Hematopoietic multipotent progenitor cell treated with erythropoietin and hydrocortisone succinate and interleukin-3 and kit ligand, for 4 days (in vitro differentiated cells): ENCODE data around the gene CCDC197.

Experiments
- DNase-seq: peaks from one replicate; pipeline ENCODE4 v3.0.0-alpha.2; 2015

CCDC197 gene

DNA sequence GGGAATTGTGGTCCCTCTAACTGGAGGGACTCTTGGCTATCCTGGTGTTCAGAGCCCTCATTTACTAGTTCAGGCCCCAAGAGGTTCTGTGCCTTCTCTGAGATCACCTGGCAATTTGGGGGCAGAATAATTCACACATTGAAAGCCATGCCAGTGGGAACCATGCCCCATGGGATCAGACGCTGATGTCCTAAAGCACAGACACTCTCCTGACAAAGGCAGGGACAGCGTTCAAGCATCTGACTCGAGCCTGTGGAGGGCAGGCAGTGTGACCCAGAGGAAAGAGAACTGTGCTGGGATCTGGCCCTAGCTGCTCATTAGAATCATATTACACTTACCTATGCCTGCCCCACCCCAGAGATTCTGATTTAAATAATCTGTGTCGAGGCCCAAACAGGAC lies 18.4 kb upstream of the CCDC197 start:
- DNase-seq, result no peak

DNA sequence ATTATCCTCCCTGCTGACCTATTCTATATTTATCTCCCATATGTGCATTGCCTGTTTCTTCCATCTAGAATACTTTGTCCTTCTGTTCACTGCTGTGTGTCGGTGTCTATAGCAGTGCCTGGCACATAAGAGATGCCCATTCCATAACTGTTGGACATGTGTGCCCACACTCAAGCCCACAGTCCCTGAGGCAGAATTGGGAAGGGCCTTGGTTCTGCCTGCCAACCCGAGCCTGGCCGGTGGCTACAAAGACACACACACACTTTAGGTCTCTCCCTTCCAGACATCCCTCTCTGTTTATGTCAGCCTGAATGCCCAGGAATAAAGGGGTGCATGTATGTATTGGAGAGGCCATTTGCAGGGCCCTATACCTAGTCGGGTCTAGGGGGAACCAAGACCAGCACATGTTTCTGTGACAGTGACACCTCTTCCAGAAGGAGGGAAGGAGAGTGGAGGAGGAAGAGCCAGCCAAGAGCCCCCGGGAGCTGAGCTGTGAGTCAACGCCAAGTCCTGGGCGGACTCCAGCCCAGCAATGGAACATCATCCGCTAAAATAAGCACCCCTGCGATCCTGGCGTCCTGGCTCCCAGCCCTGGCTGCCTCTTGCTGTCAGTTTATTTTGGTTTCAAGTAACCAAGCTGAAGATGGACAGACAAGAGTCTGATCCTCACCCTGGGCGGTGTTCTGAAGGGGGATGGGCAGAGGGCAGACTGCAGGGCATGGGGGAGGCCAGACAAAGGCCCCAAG lies 16.5 kb upstream of the CCDC197 start:
- DNase-seq, result no peak

DNA sequence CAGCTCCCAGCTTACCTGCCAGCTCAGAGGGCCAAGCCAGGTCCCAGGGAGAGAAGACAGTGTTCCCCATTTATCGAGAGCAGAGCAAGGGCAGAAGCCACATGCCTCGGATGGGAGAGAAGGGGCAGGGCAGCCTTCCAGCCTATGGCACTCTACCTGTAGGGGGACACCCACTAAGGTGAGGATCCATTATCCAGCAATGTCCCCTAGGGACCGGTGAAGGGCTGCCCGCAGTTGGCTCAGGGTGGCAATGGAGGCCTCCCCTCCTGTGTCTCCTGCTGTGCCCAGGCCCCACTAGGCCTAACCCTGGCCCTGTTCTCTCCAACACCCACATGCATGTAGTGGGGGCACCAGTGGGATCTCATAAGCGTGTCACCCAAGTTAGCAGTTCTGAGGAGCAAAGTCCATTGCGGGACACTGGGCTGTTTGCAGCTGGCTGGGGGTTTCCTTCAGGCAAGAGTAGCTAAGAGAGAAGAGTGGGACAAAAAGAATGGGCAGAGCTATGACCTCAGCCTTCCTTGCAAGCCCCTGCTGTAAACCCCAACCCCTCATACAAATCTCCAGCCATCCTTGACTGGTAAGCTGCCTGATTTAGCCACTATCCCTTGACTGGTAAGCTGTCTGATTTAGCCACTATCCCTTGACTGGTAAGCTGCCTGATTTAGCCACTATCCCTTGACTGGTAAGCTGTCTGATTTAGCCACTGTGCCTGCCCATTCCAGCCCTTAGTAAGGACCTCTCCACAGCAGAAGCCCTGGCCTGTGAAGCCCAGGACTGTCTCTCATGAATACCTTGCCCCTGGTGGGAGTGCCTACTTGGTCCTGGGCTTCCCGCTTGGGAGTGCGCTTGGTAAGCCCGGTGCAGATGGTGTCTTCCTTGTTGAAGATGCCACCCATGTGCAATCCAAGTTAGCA lies 15.5 kb upstream of the CCDC197 start:
- DNase-seq, result no peak

DNA sequence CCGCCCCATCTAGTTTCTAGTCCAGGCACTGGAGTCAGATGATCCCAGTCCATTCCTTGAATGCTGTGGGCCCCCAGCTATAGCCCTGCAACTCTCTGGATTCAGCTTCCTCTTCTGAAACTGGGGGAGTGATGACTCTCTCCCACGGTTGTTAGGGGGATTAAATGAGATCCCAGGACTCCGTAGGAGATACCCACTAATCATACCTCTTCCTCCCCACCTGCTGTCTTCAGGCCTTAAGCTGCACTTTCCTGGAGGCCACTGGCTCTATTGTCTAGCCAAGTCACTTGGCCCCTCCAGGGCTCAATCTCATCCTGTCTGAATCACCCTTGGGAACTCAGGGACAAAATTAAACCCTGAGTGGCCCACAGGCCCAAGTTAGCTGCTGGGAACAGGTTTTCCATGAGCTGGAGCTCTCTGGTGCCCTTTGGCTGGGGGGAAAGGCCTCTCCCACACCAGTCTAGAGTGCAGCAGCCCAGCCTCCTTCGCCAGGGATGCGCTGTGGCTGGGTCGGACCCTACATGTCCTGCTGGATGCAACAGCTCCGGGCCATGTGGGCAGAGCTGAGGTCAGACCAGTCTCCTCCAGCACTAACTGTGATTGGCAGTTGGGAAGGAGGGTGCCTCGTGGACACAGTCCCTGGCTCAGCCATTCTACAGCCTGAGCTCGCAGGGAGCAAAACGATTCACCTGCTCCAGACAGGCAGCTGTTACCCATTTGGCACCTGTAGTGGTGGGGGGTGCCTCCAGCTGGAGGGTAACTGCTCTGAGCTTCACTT lies 14.7 kb upstream of the CCDC197 start:
- no peak for DNase-seq

DNA sequence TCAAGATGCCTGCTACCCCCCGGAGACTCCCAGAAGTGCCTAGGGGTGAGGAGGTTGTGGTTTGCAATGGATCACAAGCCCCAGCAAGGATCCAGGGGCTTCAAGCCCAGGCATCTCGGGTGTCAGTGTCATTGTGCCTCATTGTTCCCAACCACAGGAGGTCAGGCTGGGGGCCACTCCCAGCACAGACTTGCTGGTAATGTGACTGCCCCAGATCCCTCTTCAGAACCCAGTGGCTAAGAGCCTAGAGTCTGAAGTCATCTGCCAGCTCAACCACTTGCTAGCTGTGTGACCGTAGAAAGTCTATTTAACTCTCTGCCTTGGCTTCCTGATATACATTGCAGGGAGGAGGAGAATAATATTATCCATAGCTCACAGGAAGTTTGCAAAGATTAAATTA lies 13.0 kb upstream of the CCDC197 start:
- DNase-seq, result no peak

DNA sequence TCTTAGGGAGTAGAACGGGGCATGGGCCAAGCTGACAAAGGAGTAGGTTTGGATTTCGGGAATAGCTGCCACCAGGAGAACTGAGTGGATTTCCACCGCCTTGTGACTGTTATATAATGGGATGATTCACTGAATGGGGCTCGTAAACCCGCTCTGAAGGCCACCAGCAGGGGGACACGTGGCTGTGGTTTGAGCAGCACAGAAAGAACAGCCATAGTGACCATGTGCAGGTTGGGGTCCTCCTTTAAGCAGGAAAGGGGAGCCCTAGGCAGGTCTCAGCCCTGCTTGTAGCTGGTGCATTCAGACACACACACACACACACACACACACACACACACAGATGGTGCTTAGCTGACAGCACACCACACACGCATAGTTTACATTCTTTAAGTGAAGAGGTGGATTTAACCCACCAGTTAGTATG lies 12.1 kb upstream of the CCDC197 start:
- DNase-seq, result peak; percentile 52

DNA sequence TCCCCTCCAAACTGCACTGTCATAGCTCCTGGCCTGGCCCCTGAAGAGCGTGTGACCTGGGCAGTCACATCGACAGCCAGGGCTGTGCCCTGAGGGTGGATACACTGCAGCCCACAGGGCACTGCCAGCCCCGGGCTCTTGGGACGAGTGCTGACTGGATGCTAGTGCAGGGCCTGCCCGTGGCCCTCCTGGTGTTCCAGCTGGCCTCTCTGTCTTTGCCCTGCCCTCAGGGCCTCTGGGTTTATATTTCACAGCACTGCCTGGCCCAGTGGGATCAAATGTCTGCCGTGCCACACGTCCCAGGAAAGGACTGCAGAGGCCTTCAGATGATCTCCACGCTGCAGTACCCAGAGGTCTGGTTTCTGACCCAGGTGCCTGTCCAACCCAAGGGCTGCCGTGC lies 10.1 kb upstream of the CCDC197 start:
- DNase-seq, result no peak

DNA sequence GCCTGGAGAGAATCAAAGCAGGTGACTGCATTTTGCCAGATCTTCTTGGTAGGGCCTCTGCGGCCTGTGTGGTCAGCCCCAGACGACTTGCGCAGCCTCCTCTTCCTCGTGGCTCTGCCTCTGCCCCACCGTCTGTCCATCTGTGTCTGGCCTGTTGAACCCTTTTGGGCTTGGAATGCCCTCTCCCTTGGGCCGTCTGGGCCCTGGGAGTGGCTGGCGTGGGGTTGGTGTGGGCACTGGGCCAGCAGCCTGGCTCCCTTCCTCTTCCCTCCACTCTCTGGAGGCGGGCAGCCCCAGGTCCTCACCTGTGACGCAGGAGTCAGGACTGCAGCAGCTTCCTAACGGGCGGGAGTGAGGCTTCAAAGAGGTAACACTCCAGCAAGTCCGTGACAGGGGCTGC lies 9.7 kb upstream of the CCDC197 start:
- no peak for DNase-seq

DNA sequence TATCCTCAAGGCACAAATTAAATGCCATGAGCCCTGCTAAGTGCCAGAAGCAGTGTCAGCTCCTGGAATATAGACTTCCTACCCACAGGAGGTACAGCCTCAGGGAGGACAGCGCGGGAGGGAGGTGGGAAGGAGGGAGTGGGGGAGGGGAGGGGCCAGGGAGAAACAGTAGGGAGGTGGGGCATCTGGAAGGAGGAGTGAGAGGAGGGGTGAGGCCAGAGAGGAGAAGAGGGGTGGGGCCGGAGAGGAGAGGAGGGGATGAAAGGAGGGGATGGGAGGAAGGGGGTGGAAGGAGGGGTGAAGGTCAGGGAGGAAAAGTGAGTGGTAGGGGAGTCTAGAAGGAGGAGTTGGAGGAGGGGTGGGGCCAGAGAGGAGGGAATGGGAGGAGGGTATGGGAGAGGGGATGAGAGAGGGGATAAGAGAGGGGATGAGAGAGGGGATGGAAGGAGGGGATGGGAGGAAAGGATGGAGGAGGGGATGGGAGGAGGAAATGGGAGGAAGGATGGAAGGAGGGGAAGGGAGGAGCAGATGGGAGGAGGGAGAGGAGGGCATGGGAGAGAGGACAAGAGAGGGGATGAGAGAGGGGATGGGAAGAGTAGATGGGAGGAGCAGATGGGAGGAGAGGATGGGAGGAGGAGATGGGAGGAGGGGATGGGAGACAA lies 9.2 kb upstream of the CCDC197 start:
- DNase-seq, result no peak

DNA sequence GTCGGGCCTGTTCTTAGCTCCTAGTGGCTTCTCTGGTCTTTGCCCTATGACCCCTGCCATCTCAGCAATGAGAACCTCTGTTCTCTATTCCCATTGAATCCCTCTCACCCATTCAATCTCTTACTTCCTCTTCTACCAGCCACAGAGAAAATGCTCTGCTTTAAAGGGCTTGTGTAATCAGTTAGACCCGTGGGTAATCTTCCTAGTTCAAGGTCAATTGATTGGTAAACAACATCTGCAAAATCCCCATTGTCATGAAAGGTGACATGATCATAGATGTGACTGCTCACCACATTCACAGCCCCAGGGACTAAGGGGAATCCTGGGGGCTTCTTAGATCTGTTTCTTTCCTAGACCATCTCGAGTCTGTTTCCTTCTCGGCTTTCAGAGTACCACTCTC lies 7.2 kb upstream of the CCDC197 start:
- peak; percentile 16 for DNase-seq

DNA sequence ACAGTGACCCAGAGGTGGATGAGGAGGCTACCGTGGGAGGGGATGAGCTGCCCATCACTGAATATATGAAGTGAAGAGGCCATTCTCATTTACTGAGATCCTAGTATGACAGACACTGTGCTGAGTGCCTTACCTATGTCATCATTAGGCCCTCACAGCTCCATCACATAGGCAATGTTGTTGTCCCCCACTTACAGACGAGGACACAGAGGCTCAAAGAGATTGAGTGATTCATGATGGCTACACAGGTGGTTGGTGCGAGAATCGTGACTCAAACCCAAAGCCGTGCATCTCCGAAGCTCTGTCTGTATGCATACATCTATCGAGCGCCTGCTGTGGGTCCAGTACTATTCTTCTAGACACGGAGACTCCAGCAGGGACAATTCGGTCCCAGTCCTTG lies 5.9 kb upstream of the CCDC197 start:
- no peak for DNase-seq

DNA sequence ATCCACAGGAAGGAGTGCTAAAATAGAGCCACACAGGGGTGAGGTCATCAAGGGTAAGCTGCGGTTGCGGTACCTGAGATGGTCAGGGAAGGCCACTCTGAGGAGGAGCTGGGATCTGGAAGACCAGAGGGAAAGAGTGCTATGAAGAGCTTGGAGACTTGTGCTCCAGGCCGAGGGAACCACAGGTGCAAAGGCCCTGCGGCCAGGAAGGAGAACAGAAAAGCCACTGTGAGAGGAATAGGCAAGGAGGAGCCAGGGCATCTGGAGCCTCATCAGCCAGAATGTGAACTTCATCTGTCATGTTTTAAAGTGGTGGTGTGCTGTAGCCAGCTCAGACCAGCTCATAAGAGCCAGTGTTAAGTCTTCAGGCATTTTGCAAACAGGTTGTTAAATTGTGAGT lies 5.5 kb upstream of the CCDC197 start:
- no peak for DNase-seq

DNA sequence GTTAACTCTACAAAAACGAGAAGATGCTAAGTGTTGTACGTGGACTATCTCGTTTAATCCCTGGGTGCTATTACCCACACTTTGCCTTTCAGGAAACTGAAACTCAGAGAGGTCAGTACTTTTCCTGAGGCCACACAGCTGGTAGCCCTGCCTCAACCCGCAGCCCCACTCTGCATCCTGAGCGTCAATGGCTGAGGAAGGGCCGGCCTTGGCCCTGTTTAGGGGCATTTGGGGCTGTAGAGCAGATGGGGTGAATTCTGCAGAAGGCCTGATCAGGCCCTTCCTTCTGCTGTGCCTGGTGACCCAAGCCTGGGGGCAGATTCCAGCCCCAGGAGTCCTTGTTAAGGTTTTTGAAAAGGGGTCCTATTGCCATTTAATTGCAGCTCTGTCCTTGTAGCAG lies 3.7 kb upstream of the CCDC197 start:
- no peak for DNase-seq

DNA sequence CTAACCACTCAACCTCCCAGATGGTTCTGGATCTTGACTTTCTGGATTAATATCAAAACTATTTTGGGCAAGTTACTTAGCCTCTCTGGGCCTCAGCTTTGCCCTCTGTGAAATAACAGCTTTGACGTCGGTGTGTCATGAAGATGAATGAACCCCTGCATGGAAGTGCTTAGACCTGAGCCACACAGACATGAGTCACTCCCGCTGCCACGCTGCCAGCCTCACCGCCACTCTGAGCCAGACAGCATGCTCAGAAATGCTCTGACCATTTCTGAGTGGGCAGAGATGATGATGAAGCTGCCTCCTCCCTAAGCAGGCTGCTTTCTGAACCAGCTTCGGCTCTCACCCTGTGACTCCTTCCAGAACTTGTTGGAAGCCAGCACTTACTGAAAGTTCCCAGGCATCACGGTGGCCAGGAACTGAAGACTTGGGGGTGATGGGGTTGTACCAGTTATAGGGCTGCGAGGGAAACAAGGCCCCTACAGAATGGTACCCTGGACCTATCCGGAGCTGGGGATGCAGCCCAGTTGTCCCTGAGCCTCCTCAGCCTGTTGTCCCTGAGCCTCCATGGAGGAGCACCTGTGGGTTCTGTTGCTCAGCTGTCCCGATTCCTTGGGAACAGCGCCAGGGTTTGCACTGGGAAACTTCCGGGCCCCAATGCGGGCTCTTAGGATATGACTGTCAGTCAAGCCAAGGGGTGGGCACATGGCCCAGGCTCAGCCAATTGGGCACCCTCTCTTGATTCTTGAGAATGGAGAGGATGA lies 2.0 kb upstream of the CCDC197 start:
- no peak for DNase-seq

DNA sequence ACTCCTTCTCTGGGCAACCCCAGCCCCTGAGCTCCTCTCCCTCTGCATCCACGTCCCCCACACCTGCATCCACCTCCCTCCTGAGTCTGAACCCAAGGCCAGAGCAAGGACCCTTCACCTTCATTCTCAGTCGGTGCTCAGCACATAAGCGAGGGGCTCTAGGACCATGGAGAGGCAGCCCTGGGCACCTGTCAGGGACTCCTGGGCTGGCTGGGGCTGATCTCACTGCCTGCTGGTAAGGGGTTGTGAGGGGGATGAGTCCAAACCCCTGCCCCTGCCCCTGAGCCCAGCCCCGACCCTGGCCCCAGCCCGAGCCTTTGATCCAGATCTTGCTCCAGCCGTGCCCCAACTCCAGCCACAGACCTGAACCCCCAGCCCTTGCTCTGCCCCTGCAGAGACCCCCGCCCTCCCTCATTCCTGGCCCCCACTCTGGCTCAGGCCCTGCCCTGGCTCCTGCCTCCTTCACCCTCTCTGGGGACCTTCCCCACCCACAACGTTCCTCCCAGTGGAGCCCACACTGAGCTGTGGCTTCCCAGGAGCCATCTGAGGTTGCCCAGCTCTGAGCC lies 888 bp upstream of the CCDC197 start:
- no peak for DNase-seq

DNA sequence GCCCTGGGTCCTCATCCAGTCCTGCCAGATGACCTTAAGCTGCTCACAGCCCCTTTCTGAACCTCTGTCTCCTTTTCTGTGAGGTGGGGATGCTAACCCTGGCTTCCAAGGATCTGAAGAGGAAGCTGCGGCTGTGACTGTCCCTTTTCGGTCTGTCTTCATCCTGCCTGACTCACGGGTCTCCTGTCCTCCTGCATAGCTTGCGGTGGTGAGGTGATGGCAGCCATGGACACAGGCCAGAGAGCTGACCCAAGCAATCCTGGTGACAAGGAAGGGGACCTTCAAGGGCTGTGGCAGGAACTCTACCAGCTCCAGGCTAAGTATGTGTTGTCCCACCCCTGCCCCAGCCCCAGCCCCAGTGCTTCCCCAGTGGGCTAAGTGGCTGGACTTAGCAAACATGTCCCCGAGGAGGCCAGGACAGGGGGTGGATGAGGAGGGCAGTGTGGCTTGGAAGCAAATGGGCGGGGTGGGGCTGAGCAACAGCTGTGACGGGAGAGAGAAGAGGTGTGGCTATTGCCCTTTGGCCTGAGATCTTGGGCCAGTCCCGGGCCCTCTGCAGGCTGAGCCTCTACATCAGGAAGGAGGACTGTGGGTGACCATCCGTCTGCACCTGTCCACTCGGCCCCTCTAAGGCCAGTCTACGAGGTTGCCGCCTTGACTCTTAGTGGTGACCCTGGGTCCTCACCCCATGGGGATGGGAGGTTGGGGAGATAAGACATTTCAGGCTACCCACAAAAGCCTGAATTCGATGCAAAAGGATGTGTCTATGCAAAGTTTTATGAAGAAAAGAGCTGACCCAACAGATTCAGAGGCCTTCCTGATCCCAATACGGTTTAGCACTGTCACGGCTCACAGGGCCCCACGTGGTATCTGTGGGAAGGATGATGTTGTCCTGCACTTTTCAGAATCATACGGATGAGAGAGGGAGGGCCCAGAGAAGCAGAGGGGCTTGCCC lies 1.1 kb downstream of the CCDC197 start:
- DNase-seq, result no peak

DNA sequence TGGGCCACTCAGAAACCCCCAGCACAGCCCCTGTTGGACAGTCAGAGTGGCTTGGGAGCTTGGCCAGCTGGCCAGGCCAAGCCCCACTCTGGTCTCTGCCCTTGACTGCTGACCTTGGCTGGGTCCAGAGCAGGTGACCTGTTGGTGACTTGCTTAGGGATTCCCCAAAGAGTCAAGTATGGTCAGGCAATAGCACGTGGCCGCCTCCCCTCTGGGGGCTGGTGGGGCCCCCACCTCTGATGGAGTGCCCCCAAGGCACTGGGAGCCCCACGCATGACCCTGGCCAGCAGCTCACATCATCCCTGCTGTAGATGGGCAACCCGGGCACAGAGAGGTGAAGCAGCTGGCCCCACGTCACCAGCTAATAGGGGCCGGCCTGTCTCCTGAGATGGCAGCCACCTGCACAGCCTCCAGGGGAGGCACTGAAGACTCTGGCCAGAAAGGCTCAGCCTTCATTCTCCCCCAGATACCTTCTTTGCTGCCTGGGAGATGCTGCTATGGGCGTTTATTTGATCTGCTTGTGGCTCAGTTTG lies 1.8 kb downstream of the CCDC197 start:
- DNase-seq, result no peak

DNA sequence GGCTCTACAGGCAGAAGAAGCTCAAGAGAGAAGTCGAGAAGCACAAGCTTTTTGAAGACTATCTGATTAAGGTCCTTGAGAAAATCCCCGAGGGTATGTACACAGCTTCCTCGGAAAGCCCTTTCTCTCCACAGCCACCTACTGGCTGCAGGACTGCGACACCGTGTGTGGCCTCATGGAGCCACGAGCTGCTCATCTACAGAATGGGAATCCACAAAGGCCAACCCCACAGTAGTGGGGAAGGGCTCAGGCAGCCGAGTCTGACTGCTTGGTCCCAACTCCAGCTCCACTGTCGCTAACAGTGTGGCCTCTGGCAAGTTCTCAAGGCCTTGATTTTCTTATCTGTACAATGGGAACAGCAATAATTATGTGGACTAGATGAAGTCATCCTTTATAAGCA lies 2.5 kb downstream of the CCDC197 start:
- no peak for DNase-seq

DNA sequence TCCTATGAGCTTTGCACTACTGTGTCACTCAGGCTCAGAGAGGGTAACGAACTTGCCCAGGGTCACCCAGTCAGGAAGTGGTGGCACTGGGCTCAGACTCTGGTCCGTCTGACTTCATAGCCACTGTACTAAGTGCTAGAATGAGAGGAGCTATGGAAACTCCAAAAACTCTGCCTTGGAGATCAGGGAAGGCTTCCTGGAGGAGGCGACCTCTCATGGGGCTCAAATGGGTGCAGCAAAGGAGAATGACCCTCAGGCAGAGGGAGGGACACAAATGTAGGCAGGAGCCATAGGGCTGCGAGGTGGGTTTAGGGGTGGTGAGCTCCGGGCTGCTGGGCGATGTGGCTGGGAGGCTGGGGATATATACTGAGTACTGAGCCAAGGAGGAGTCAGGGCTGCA lies 3.2 kb downstream of the CCDC197 start:
- no peak for DNase-seq

DNA sequence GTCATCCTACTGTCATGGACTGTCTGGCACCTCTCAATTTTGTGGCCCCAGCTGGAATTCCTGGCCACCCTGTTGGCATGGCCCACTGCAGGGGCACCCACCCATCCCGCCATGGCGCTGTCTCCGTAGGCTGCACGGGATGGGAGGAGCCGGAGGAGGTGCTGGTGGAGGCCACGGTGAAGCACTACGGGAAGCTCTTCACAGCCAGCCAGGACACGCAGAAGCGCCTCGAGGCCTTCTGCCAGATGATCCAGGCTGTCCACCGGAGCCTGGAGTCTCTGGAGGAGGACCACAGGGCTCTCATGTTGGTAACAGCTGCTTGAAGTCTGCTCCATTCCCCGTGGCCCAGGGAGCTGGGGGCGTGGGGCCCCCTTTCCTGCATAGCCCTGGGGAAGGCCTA lies 3.9 kb downstream of the CCDC197 start:
- DNase-seq, result no peak
